ENCODE measurements around the gene JARID2. TPM values are rescaled to one million over a fixed set of nuclear protein-coding genes. Genes with fewer than 3 reads are reported as not detected.
A peak's percentile ranks its signal among the peaks of the same experiment; 100 is the strongest.

The JARID2 gene
- polyA plus RNA-seq, 1 donor from 2014 or later: 25.5 TPM

DNA sequence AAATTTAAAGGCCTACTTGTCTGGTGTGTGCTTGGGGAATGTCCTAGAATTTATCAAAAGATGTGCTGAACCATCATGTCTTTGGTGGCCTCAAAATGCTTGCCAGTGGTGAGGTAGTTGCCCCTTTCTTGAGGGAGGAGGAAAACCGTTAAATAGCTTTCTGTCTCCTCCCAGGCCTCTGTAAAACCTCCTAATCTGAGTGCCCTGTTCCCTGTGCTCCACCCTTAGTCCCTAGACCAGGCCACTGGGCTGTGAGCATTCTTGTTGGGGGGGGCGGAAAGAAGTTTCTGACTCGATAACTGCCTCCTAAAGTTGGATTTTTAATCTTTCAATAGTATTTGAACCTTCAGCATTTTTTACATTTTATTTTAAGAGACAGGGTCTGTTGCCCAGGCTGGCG is 23.1 kb downstream of the JARID2 start:
- Histone ChIP-seq H3K27me3 (ENCODE audit: insufficient read depth, low read depth, low read length) (no peaks in the 10 kb centered on the region), H4K20me1 (ENCODE audit: insufficient read depth) (no peaks in the 10 kb centered on the region), H3K36me3 (ENCODE audit: insufficient read depth, low read length) (no peaks in the 10 kb centered on the region), H3K9ac (ENCODE audit: low read length) (no peak overlapping the region), H3K9me2 (ENCODE audit: insufficient read depth, low read length) (no peaks in the 10 kb centered on the region), H3K4me3 (ENCODE audit: low read length) (peak overlapping the region; percentile 9), H3K9me3 (ENCODE audit: low read length) (no peaks in the 10 kb centered on the region), H2AFZ (ENCODE audit: low read depth, low read length) (no peak overlapping the region), H3F3A (ENCODE audit: insufficient read depth, low read length, poor library complexity, severe bottlenecking) (no peaks in the 10 kb centered on the region), H3K27ac (ENCODE audit: low read length) (no peak overlapping the region), H3K4me2 (ENCODE audit: low read length) (no peak overlapping the region), H3K79me2 (replicated peaks; ENCODE audit: insufficient read depth, low read length) (peaks cover 71% of the 10 kb centered on the region)
- TF ChIP-seq EP300 (conservative IDR thresholded peaks at IDR 0.05; ENCODE audit: poor library complexity, severe bottlenecking) (no peak), RAD21 (conservative IDR thresholded peaks at IDR 0.05) (no peak), POLR2AphosphoS5 (IDR thresholded peaks at IDR 0.05) (no peak), MXI1 (conservative IDR thresholded peaks at IDR 0.05; ENCODE audit: poor library complexity, severe bottlenecking) (no peak), TAF1 (IDR thresholded peaks at IDR 0.05; ENCODE audit: low read depth) (no peak), EZH2 (IDR thresholded peaks at IDR 0.05; ENCODE audit: borderline replicate concordance, insufficient read depth, low read length, poor library complexity, severe bottlenecking) (no peak), SMC3 (conservative IDR thresholded peaks at IDR 0.05; ENCODE audit: poor library complexity) (no peak)
- TF ChIP-seq, protein P1, sequence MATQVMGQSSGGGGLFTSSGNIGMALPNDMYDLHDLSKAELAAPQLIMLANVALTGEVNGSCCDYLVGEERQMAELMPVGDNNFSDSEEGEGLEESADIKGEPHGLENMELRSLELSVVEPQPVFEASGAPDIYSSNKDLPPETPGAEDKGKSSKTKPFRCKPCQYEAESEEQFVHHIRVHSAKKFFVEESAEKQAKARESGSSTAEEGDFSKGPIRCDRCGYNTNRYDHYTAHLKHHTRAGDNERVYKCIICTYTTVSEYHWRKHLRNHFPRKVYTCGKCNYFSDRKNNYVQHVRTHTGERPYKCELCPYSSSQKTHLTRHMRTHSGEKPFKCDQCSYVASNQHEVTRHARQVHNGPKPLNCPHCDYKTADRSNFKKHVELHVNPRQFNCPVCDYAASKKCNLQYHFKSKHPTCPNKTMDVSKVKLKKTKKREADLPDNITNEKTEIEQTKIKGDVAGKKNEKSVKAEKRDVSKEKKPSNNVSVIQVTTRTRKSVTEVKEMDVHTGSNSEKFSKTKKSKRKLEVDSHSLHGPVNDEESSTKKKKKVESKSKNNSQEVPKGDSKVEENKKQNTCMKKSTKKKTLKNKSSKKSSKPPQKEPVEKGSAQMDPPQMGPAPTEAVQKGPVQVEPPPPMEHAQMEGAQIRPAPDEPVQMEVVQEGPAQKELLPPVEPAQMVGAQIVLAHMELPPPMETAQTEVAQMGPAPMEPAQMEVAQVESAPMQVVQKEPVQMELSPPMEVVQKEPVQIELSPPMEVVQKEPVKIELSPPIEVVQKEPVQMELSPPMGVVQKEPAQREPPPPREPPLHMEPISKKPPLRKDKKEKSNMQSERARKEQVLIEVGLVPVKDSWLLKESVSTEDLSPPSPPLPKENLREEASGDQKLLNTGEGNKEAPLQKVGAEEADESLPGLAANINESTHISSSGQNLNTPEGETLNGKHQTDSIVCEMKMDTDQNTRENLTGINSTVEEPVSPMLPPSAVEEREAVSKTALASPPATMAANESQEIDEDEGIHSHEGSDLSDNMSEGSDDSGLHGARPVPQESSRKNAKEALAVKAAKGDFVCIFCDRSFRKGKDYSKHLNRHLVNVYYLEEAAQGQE (IDR thresholded peaks at IDR 0.05; ENCODE audit: borderline replicate concordance): no peak
- TF ChIP-seq, protein P2, sequence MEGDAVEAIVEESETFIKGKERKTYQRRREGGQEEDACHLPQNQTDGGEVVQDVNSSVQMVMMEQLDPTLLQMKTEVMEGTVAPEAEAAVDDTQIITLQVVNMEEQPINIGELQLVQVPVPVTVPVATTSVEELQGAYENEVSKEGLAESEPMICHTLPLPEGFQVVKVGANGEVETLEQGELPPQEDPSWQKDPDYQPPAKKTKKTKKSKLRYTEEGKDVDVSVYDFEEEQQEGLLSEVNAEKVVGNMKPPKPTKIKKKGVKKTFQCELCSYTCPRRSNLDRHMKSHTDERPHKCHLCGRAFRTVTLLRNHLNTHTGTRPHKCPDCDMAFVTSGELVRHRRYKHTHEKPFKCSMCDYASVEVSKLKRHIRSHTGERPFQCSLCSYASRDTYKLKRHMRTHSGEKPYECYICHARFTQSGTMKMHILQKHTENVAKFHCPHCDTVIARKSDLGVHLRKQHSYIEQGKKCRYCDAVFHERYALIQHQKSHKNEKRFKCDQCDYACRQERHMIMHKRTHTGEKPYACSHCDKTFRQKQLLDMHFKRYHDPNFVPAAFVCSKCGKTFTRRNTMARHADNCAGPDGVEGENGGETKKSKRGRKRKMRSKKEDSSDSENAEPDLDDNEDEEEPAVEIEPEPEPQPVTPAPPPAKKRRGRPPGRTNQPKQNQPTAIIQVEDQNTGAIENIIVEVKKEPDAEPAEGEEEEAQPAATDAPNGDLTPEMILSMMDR (IDR thresholded peaks at IDR 0.05; ENCODE audit: poor library complexity, severe bottlenecking): no peak

DNA sequence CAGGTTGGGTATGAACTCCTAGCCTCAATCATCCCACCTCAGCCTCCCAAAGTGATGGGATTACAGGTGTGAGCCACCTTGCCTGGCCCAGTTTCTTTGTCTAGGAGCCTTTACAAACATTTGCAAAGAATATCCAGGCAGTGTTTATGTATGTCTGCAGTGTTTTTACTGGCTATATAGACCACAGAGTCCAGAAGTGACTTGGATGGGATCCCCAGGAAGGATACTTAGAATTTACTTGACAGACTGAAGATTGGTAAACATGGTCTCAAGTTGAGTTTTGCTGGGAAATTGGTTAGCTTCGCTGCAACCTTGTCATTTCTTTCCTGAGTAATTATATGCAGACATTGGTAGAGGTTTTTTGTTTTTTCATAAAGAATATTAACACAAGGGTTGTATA is 23.8 kb downstream of the JARID2 start:
- Histone ChIP-seq H4K20me1 (ENCODE audit: insufficient read depth) (no peaks in the 10 kb centered on the region), H3K27ac (ENCODE audit: low read length) (no peak overlapping the region), H3K36me3 (ENCODE audit: insufficient read depth, low read length) (no peaks in the 10 kb centered on the region), H3K9ac (ENCODE audit: low read length) (no peak overlapping the region), H3K4me2 (ENCODE audit: low read length) (no peak overlapping the region), H2AFZ (ENCODE audit: low read depth, low read length) (no peak overlapping the region), H3K27me3 (ENCODE audit: insufficient read depth, low read depth, low read length) (no peaks in the 10 kb centered on the region), H3F3A (ENCODE audit: insufficient read depth, low read length, poor library complexity, severe bottlenecking) (no peaks in the 10 kb centered on the region), H3K9me2 (ENCODE audit: insufficient read depth, low read length) (no peaks in the 10 kb centered on the region), H3K9me3 (ENCODE audit: low read length) (no peaks in the 10 kb centered on the region), H3K79me2 (replicated peaks; ENCODE audit: insufficient read depth, low read length) (peaks cover 77% of the 10 kb centered on the region), H3K4me3 (ENCODE audit: low read length) (no peak overlapping the region)
- TF ChIP-seq, protein P1 (IDR thresholded peaks at IDR 0.05; ENCODE audit: borderline replicate concordance): no peak
